ENCODE data around the gene MAML2.

Gene MAML2

DNA sequence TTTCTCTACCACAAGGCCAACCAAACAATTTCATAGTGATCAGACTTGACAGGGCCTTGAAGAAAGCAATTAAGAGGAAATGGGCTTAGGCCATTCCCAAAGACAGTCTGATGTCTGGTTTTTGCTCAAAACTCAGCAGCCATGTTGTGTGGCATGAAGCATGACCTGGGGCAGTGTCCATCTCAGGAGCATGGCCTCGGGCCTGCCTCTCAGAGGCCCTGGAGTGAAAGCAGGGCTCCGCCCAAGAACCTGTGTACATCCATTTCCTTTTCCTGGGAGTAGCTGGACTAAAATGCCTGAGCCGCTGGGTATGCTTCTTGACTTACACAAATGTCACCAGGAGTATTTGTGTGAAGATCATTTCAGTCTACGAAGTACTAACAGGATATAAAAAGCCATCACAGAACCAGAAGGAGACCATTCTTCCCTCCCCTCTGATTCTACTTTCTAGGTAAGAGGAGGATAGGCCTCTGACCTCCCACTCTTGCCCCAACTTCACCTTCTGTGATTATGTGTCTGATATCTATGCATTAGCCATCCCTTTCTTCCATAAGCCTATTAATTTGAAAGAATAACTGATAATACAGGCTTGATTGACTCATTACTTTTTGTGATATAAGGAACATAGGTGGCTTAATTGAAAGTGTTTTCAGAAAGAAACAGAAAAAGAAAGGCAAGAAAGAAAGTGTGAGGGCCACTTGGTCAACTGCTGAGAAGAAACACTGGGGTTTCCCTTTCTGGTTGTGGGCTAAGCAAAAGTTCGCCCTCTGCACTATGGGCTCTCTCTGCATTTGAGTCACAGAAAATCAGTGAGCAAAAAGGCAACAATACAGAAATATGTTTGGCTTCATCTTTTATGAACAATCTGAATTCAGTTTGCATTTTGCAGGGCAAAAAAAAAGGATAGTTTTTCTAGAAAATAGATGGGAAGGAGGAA, 230.5 kb downstream of the MAML2 start:
- no peak for DNase-seq

DNA sequence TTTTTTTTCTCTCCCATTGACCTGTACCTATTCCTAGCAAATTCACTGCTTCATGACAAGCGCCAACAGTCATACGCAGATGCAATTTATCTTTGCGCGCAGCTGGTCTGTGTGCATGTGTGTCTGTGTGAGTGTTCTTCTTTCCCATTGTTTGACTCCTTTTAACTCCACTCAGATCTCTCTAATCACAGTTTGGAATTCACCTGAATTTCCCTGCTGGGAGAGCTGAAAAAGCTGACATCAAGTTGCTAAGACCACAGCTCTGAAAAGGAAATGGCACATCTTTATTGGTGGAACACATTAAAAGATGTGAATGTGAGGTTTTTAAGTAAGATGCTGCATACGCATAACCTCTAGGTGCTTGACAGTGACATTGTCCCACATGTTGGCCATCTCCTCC, 231.7 kb downstream of the MAML2 start:
- DNase-seq, result no peak

DNA sequence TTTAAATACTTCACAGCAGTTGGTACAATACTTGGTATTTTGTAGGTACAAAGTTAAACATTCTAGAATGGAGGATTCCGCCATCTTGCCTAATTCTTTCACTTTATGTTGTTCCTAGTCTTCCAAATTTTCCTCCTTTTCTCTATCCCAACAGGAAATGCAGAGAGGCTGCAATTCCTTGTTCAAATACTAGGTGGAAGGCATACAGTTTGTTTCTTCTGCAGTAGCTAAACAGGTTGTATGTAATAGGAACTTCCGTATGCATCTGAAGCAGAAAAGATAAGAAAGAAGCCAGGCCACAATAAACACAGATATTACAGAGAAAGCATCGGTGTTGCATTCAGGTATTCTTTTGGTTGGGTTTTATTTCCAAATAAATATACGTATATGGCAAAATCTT, 232.7 kb downstream of the MAML2 start:
- no peak for DNase-seq

DNA sequence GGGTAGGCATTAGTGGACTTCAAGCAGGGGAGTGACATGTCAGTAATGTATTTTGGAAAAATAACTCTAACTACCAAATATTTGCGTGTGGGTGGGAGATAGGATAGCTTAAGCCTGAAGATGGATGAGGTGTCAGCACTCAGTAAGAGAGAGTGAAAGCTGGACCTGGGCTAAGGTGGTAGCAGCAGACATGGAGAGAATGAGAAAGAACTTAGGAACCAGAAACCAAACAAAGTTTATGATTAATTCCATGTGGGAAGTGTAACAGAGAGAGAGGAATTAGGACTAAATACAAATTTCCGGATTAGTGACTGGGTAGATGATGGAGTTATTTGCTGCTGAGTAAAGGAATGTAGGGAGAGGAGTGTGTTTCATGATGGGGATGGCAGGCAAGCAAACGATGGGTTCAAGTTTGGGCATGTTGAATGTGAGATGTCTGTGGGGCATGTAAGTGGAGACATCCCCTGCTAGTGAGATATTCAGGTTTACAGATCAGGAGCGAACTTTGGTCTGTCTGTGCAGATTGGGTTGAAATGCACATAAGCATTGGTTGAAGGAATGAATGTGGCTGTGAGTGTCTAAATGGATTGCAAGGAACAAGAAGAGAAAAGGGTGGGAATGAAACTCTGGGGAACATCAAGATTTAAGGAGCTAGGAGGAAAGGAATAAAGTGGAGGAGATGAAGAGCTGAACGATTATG, 233.5 kb downstream of the MAML2 start:
- DNase-seq, result no peak

DNA sequence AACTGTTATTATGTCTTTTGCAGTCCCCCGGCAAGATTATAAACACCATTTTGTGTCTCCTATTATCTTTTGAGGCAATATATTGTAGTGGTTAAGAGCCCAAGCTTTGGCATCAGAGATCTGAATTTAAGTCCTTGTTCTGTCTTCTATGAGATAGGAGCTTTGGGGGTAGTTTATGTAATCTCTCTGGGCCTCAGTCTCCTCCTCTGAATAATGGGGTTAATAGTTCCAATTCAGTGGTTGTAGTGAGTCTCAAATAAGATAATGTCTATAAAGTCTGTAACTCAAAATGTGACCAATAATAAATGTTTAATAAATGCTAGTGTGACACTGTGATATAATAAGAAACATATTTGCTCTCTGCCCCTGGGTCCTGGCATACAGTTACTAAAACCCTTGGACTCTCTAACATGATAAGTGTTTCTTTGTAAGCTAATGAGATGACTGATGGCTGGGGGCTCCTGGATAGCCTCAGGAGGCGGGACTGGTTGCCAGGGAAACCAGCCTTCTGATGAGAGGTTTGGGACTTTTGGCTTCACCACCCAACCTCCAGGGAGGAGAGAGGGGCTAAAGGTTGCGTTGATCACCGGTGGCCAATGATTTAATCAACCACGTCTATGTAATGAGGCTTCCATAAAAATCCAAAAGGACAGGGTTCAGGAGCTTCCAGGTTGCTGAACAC, 235.7 kb downstream of the MAML2 start:
- DNase-seq, result no peak

DNA sequence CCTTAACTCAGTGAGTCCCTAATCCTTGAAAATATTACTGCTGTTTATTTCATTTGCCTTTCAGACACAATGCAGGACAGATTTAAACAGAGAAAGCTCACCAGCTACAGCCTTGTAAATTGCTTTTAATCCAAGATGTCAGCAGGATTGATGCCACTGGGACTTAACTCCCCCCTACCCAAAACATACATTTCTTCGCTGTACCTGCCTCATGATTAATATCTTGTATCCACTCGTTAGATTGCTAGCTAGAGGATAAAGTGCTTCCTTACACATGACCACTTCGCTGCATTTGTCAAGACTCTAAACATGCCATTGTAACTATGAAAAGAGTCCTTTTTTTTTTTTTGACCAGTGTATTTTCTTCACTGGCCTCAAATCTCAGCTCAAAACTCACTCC, 236.3 kb downstream of the MAML2 start:
- no peak for DNase-seq

DNA sequence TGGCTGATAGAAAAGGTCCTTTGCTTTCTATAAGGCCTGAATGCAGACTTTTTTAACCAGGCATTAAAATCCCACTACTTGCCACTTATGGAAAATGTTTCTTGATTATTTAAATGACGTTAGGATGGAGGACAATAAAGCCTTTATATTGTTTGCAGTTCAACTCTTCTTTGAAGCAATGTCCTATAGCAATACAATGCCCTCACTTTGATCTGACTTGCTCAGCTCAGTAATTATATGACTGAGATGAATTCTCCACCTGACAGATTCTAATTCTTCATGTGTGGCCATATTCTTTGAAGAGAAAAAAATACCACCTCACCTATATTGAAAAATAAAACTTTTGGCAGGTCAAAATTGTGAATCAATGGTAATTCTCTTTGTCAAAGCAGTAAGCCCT, 237.1 kb downstream of the MAML2 start:
- no peak for DNase-seq

DNA sequence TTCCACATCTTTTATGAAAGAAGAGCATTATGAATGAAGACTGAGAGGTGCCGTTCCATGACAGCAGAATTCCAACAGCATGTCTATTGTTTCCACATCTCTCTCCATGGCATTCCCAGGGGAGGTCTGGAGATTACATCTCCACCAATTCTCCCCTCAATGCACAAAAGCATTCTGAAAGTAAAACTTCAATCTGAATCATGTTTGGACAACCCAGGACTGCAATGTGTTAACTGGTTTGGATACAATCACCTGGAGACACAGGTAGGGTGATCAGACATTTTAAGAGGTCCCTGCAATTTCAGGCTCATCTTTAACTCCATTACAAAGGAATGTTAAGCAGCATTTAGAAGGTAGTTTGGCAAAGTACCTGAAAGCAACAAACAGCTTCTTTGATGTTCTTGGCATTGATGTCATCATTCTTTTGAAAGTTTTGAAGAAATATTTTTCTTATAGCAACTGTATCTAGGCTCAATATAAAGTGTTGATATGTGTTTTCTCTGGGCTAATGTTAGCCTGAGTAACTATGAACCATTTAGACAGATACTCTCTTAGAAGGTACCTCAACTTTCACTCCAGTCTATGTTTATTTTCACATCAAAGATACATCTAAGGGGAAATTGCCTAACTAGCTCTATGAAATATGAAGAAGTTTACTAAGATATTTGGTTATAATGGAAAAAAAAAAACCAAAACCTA, 237.6 kb downstream of the MAML2 start:
- DNase-seq, result no peak

DNA sequence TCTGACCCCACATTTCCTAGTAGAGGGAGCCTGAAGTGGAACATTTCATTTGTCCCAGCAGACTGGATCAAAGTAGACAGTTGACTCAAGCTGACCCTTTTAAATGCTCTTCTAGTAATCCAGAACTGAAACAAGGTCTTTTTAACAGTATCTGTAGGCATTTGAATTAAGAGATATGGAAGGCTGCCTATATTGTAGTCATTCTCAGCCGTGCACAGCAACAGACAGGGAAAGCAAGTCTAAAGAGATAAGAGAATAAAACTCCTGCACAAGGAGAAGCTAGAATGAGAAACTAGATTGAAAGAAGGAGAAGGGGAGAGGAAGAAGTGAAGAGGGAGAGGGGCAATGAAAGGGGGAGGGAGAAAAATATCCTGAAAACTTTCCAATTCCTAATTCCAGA, 238.5 kb downstream of the MAML2 start:
- DNase-seq, result no peak

DNA sequence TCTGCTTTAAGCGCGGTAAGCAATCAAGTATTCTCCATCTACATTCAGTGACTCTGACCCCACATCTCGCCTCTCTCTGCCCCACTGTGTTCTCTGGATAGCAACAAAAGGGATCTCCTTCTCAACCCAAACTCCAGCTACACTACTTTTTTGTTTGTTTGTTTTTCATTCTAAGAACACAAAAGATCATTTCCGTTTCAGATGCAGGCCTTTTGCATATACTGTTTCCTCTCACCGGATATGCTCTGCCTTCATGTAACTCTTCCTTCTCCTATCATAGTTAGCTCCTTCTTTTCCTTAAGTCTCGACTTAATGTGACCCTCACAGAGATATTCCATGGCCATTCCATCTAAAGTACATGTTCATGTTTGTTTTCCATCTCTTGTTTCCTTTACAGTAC, 239.3 kb downstream of the MAML2 start:
- no peak for DNase-seq

DNA sequence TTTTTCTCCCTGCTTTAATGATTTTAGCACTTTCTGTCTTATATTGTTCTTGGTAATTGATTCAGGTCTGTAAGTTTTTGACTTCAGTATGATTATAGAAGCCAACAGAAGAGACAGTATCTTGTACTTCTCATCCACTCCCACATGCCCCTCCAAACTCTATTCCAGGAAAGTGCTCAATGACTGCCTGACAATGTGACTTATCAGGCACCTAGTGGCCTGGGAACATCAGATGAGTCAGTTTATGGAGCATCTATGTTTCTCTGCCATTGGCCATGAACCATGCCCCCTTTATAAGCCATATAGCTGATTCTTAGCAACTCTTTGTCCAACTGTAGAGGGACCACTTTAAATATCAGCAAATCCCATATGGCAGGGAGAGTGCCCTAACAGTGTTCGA, 239.9 kb downstream of the MAML2 start:
- no peak for DNase-seq

DNA sequence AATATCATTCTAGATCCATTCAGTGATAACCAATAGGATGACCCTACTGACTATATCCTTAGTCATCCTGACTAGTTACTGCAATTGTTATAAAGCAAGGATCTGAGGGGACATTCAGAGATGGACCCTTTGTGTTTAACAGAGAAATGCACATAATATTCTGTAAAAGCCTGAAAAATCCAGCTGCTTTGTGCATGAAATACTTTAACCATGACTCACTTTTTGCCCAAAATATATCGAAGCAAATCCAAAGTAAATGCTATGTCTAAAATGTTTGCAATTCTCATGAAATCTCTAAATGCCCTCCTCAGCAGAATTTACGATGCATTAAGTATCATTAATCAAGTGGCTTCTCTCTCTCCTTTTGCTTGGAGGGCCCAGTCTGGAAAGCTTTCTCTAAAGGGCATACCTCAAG, 240.3 kb downstream of the MAML2 start:
- DNase-seq, result no peak

DNA sequence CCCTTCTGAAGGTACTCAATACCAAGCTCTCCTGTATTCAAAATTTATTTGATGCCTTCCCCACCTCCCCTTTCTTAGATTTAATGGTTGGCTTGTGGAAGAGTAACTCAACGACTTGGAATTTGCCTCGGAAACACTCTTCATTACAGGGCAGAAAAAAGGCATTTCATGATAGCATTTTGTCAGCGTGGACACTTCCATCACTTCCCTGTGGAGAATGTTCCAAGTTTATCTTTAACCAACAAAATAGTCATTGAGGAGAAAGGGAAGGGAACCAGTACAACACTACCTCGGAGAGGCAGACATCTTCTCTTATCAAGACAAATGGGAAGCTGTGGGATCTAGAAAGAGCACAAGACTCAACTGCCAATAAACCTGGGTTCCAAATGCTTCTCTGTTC, 241.8 kb downstream of the MAML2 start:
- DNase-seq, result no peak

DNA sequence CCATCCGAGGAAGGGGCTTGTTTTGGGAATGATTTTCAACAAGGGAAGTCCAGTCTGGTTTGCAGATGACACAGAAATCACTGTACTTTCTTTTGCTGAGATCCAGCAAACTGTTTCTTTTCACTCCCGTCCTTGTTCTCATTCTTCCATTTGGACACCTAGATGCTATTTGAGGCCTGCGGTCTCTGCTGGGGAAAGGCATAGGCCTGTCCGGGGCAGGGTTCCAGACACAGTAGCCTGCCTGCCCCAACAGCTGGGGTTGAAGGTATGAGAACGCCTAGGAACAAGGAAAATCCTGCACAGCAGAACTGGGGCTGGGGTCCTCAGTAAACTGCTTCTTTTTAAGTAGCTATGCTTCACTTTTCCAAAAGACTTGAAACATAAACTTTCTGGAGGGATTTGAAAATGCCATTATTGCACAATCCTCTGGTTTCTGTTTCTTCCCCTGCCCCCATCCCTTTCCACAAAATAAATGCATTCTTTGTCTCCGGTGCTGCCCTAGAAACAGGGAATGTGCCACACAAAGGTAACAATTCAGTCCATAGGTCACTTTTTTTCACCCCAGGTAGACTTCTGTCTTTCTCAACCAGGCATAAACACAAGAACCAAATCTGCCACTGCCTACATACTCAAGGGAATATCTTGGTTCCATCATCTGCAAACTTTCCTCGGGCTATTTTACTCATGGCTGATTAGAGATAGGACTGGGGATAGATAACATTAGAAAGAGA, 244.3 kb downstream of the MAML2 start:
- DNase-seq, result no peak

DNA sequence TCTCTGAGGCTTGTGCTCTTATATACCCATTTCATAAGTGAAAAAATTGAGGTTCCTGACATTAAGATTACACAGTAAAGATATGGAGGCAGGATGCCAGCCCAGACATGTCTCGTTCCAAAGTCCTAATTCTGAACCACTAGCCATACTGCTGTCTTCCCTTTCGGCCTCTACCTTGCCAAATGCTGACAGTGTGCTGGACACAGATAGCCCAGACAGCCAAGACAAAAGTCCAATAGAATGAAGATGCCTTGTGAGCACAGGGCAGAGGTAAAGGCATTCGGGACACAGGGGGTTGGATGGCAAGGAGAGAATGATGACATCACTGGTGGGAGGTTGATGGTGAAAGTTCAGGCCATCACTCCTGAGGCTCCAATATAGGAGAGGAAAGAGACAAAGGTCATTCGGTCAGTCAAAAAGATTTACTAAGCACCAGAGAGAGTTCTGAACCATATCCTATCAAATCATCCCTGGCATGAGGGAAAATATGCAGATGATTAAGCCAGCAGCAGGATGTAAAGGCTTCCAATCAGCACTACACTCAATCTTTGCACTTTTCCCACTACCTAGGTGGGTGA, 245.1 kb downstream of the MAML2 start:
- DNase-seq, result no peak

DNA sequence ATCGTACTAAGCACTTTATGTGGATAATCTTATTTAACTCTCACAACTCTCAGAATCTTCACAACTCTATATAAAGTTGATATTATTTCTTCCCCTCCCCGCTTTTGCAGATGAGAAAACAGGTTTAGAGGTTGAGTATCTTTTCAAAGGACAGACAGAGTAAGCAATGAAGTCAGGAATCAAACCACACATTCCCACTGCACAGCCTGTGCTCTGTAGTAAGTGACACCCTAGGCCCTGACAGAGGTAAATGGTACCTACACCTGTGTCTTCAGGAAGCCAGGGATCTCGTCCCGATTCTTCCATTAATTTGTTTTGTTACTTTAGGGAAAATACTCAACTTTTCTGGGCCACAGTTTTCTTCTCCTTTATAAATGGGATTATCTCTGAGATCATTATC, 246.6 kb downstream of the MAML2 start:
- DNase-seq, result no peak

DNA sequence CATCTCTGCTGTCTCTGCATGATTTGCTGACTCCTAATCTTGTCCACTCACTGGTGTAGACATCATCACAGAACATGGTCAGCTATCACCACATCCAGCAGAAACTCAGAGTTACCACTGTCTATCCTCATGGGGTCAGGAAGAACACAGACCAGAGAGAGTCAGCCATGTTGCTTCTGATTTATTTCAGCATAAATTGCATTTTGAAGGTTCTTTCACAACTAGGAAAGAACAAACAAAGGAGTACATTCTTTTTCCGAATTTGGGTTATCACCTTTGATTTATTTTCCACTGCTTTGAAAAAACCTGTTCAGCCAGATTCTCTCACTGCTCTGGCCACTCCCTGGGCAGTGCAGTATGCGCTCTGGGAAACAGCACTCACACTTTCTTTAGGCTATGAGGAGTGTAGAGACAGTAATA, 247.1 kb downstream of the MAML2 start:
- DNase-seq, result no peak

DNA sequence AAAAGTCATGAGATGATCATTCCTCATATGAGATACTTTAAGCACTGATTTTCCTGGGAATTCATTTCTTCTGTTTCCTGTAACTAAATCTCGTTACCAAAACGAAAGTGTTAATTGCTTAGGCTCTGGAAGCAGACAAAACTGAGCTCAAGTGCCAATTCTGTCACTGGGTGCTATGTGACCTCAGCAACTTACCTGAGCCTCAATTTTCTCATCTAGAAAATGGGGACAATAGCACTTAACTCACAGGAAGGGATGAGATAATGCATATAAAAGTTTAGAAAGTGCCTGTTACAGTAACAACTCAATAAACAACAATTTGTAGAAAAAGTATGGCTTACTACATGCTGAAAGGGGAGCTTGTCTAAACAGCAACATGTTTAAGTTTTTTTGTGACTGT, 248.8 kb downstream of the MAML2 start:
- DNase-seq, result no peak

DNA sequence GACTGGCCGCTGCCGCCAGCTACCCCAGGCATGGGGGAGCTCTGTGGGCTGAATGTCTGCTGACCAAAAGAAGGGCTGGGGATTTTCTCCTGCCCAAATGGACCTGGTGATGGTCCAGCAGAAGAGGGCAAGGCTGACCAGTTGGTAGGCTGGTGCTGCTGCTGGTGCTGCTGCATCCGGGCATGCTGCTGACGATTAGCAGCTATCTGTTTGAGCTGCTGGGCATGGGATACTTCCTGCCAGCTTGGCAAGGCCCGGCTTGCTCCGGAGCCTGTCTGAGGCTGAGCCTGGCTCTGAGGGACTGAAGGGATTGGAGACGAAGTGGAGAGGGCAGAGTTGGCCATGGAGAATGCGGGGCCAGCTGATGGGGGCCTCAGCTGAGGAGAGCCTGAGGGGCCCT, 250.5 kb downstream of the MAML2 start:
- no peak for DNase-seq

DNA sequence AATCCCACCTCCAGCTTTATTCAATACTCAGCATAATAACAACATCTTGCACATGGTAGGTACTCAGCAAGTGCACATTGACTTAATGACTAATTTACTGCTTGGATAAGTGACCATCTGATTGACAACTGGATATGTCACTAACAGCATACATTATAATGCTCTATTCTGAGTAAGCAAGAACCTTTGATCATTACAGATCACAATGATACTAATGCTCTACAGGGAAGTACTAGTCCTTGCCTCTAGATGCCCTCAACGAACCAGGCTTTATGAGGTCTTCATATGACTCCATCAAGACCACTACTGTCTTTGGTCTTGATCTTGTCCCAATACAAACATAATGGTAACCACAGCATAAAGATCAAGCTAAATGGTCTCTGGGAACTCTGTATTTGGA, 251.5 kb downstream of the MAML2 start:
- DNase-seq, result no peak

DNA sequence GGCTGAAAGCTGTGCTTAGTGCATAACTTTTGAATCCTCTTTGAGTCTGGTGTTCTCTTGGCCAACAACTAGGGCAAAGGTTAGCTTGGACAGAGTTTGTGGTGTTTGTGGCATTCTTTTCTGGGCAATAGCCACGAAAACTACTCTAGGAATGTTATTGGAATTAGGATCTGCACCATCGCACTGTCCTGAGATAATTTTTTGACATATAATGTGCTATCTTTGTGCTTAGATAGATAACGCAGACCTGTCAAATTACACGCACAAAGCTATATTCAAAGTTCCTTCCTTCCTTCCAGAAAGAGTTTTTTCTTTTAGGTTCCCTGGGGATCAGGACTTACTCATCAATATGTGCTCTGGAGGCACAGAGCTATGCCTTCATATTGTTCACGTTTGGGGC, 252.3 kb downstream of the MAML2 start:
- no peak for DNase-seq

DNA sequence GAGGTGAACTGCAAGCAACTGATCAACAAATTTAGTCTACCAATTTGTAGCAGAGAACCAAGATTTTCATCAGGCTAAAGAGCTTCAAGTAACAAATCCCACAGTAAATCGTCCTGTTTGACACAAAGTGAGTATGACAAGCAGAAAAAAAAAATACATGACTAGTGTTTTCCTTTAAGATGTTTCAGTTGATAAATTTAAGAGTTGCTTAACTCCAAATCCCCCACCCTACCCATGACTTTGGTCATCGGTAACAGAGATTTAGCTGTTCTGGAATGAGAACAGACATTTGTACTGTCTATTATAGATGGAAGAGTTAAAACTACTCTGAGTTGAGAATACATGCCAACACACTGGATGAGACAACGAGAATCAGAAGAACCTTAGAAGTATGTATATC, 254.1 kb downstream of the MAML2 start:
- DNase-seq, result no peak

All from effector CD8-positive, alpha-beta T cell (primary cell).